ENCODE results near the gene KCNQ1.

DNA sequence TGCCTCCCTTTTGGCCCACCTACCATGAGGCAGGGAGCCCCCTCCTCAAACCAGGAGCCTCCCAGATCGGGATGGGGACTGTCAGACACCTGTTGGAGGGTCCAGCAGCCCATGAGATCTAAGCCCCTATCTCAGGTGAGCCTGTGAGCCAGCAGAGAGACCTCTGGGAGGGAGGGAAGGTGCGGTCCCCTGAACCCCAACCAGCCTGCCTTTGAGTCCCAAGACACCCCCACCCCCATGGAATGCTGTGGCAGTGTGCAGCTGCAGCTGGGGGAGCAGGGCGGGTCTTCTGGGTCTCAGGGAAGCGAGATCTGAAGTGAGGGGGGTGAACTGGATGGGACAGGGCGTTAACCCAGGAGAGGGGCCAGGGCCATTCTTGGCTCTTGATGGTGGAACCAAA is 442.1 kb downstream of the KCNQ1 start:
- no peak for TF ChIP-seq POLR2A (IDR thresholded peaks at IDR 0.05; ENCODE audit: low read length)
- TF ChIP-seq GATA1 (IDR thresholded peaks at IDR 0.05; ENCODE audit: low read depth, low read length): no peak
